CD14-positive monocyte (primary cell): Measurements from ENCODE around the gene DDX51. TPM values are rescaled to one million over a fixed set of nuclear protein-coding genes. Genes with fewer than 3 reads are reported as not detected.
A peak's percentile ranks its signal among the peaks of the same experiment; 100 is the strongest.

Experiments used
- DNase-seq, 3 donors: peaks; one replicate each; pipeline ENCODE4 v3.0.0-alpha.2; 2011 to 2022
- H2AFZ ChIP-seq: 2 replicates; pipeline ENCODE4 v1.6.0; 2012; ENCODE audit warnings: mild to moderate bottlenecking, low read depth, low read length, inconsistent platforms; ENCODE audit not compliant: insufficient read depth, poor library complexity, severe bottlenecking
- H3K27ac ChIP-seq, 2 donors: 1 replicate in 1 of 2; 2 replicates in 1 of 2; pipeline ENCODE4 v1.5.1; 2012 to 2013; ENCODE audit warnings: low read length in 2 of 2, control low read depth in 1 of 2, inconsistent platforms in 1 of 2, low read depth in 1 of 2, mild to moderate bottlenecking in 1 of 2
- H3K27me3 ChIP-seq, 2 donors: one replicate each; pipeline versions ENCODE4 v1.6.0 to v1.6.1; 2011 to 2013; ENCODE audit warnings: low read length in 2 of 2; ENCODE audit not compliant: control insufficient read depth in 2 of 2, insufficient read depth in 2 of 2
- H3K36me3 ChIP-seq, 2 donors: replicated peaks in 1 of 2; 1 replicate in 1 of 2; 2 replicates in 1 of 2; pipeline versions ENCODE4 v1.5.1 to v1.6.1; 2012 to 2013; ENCODE audit warnings: low read length in 2 of 2, control low read depth in 1 of 2, inconsistent platforms in 1 of 2, mild to moderate bottlenecking in 1 of 2; ENCODE audit not compliant: insufficient read depth in 2 of 2, control insufficient read depth in 1 of 2
- H3K4me1 ChIP-seq, 2 donors: 1 replicate in 1 of 2; 2 replicates in 1 of 2; pipeline versions ENCODE4 v1.5.1 to v1.6.1; 2012 to 2013; ENCODE audit warnings: low read length in 2 of 2, control low read depth in 1 of 2, inconsistent platforms in 1 of 2, mild to moderate bottlenecking in 1 of 2, moderate library complexity in 1 of 2; ENCODE audit not compliant: insufficient read depth in 2 of 2, control insufficient read depth in 1 of 2
- H3K4me2 ChIP-seq: replicated peaks from 2 replicates; pipeline ENCODE3; 2012; ENCODE audit warnings: low read length, moderate library complexity, mild to moderate bottlenecking; ENCODE audit not compliant: poor library complexity, severe bottlenecking; ENCODE audit errors: extremely low read depth
- H3K4me3 ChIP-seq, 3 experiments: fragments of 200-600 bp in 1 of 3; sonication (generic) in 1 of 3; replicated peaks in 1 of 3; 1 replicate in 2 of 3; 2 replicates in 1 of 3; pipeline ENCODE4 v1.5.1; 2011 to 2013; ENCODE audit warnings: low read length in 3 of 3, mild to moderate bottlenecking in 3 of 3, control low read depth in 2 of 3, low read depth in 2 of 3, inconsistent platforms in 1 of 3, moderate library complexity in 1 of 3
- H3K79me2 ChIP-seq: 2 replicates; pipeline ENCODE4 v1.6.0; 2012; ENCODE audit warnings: mild to moderate bottlenecking, control low read depth, inconsistent platforms, low read length, moderate library complexity; ENCODE audit not compliant: insufficient read depth
- H3K9ac ChIP-seq: 2 replicates; pipeline ENCODE4 v1.6.0; 2017; ENCODE audit warnings: low read length, mild to moderate bottlenecking; ENCODE audit not compliant: insufficient read depth, poor library complexity, severe bottlenecking
- H3K9me3 ChIP-seq, 2 donors: replicated peaks in 1 of 2; 1 replicate in 1 of 2; 2 replicates in 1 of 2; pipeline versions ENCODE4 v1.5.1 to v1.6.1; 2012 to 2013; ENCODE audit warnings: low read length in 2 of 2, control low read depth in 1 of 2; ENCODE audit not compliant: control insufficient read depth in 1 of 2, insufficient read depth in 1 of 2
- H4K20me1 ChIP-seq: 2 replicates; pipeline ENCODE4 v1.6.0; 2012; ENCODE audit warnings: mild to moderate bottlenecking, low read length, control low read depth, moderate library complexity; ENCODE audit not compliant: insufficient read depth
- H3K27ac Mint-ChIP-seq, 7 donors: one replicate each; pipeline ENCODE4 v1.8.0; 2020; ENCODE audit warnings: mild to moderate bottlenecking in 7 of 7, mixed read lengths in 7 of 7, moderate library complexity in 6 of 7, inconsistent platforms in 2 of 7
- H3K27me3 Mint-ChIP-seq, 3 donors: one replicate each; pipeline ENCODE4 v1.8.0; 2021 to 2022; ENCODE audit warnings: low read depth in 3 of 3, mild to moderate bottlenecking in 3 of 3, mixed read lengths in 3 of 3, moderate library complexity in 3 of 3, inconsistent platforms in 1 of 3
- H3K36me3 Mint-ChIP-seq, 2 donors: one replicate each; pipeline ENCODE4 v1.8.0; 2020; ENCODE audit warnings: mixed read lengths in 2 of 2, inconsistent platforms in 1 of 2, mild to moderate bottlenecking in 1 of 2
- H3K4me1 Mint-ChIP-seq: one replicate; pipeline ENCODE4 v1.8.0; 2020; ENCODE audit warnings: mild to moderate bottlenecking, mixed read lengths
- H3K4me3 Mint-ChIP-seq, 2 donors: one replicate each; pipeline ENCODE4 v1.8.0; 2020; ENCODE audit warnings: mild to moderate bottlenecking in 2 of 2, mixed read lengths in 2 of 2, moderate library complexity in 1 of 2
- H3K9me3 Mint-ChIP-seq, 7 donors: one replicate each; pipeline ENCODE4 v1.8.0; 2020 to 2022; ENCODE audit warnings: mixed read lengths in 7 of 7, mild to moderate bottlenecking in 6 of 7, moderate library complexity in 6 of 7, inconsistent platforms in 2 of 7
- CTCF ChIP-seq: fragments of 200-600 bp; IDR thresholded peaks from one replicate; pipeline ENCODE4 v1.8.0; 2022; ENCODE audit warnings: antibody characterized with exemption, mild to moderate bottlenecking
- WGBS: methylation state at CpG from one replicate; pipeline ENCODE4 v1.1.5; 2013; ENCODE audit warnings: missing lambda C conversion rate; ENCODE audit not compliant: insufficient coverage; 5-methylcytosine and 5-hydroxymethylcytosine counted together
- intact Hi-C, 2 donors: fragments of 100-400 bp; cut with micrococcal nuclease; formaldehyde crosslinking; loops; one replicate each; pipeline versions ENCODE4 v1.15.0 to v1.15.1; 2023
- polyA plus RNA-seq, 3 donors: library from polyadenylated mRNA; depleted of rRNA in 1 of 3; unstranded in 2 of 3; stranded (reverse) in 1 of 3; fragments of 300-500 nt in 2 of 3; fragments of >200 nt in 1 of 3; fragmentation: Illumina TruSeq in 2 of 3; gene quantifications; 1 replicate in 2 of 3; 2 replicates in 1 of 3; pipeline ENCODE4 v1.2.3, GENCODE V29; 2012 to 2021

The DDX51 gene
- polyA plus RNA-seq, 3 donors, result 1.7 to 24.9 (median 2.7) TPM

GRCh38 chr12:132173135-132174014 is 29.3 kb upstream of the DDX51 start:
- no peak overlapping the region for H3K4me3 Mint-ChIP-seq
- 40% methylated on average over 24 of the region's 35 CpGs for WGBS
- no peaks in the 10 kb centered on the region for H3K36me3 Mint-ChIP-seq
- H3K79me2 ChIP-seq, result no peaks in the 10 kb centered on the region
- no peak for TF ChIP-seq CTCF
- peaks cover 1 to 5% of the 10 kb centered on the region in 2 donors for H3K4me1 ChIP-seq
- H4K20me1 ChIP-seq, result no peaks in the 10 kb centered on the region
- H3K4me1 Mint-ChIP-seq, result peaks cover 5% of the 10 kb centered on the region
- no peak overlapping the region for H2AFZ ChIP-seq
- H3K9me3 ChIP-seq, result no peaks in the 10 kb centered on the region
- peaks cover 0 to 2% (median 0%) of the 10 kb centered on the region in 7 donors for H3K9me3 Mint-ChIP-seq
- H3K4me2 ChIP-seq, result no peak overlapping the region
- H3K27ac ChIP-seq, result no peak overlapping the region
- peaks cover 0 to 9% of the 10 kb centered on the region in 2 donors for H3K27me3 ChIP-seq
- no peak overlapping the region for H3K9ac ChIP-seq
- H3K4me3 ChIP-seq, result no peak overlapping the region
- peaks cover 12 to 42% (median 20%) of the 10 kb centered on the region in 3 donors for H3K27me3 Mint-ChIP-seq
- H3K36me3 ChIP-seq, result no peaks in the 10 kb centered on the region
- intact Hi-C loops, result no loop called here
- no peak for DNase-seq
- no peak overlapping the region for H3K27ac Mint-ChIP-seq

- no peaks in the 10 kb centered on the region for H4K20me1 ChIP-seq
- 34% methylated on average over 15 of the region's 15 CpGs for WGBS
- no peak overlapping the region for H2AFZ ChIP-seq
- peaks cover 0 to 9% of the 10 kb centered on the region in 2 donors for H3K27me3 ChIP-seq
- Mint-ChIP-seq H3K9me3 (peaks cover 0 to 2% (median 0%) of the 10 kb centered on the region in 7 donors), H3K4me3 (peak overlapping the region in 1 of 2 donors; percentile 1), H3K27me3 (peaks cover 12 to 44% (median 20%) of the 10 kb centered on the region in 3 donors), H3K27ac (no peak overlapping the region), H3K4me1 (peaks cover 1% of the 10 kb centered on the region), H3K36me3 (no peaks in the 10 kb centered on the region)
- H3K27ac ChIP-seq, result no peak overlapping the region
- H3K4me3 ChIP-seq, result no peak overlapping the region
- no peak overlapping the region for H3K4me2 ChIP-seq
- intact Hi-C loops, result no loop called here
- H3K36me3 ChIP-seq, result no peaks in the 10 kb centered on the region
- no peaks in the 10 kb centered on the region for H3K9me3 ChIP-seq
- H3K9ac ChIP-seq, result no peak overlapping the region
- no peak for DNase-seq
- TF ChIP-seq CTCF, result no peak
- H3K4me1 ChIP-seq, result no peaks in the 10 kb centered on the region
- H3K79me2 ChIP-seq, result no peaks in the 10 kb centered on the region
These were observed 28.5 kb upstream of the DDX51 start for GRCh38 chr12:132172619-132173018.
